DND-41 (cell line): Measurements from ENCODE around the gene NINL.
"Not testable (repeated sequence)": the region's sequence is repeated elsewhere in the genome, so short reads cannot be mapped to it uniquely, and the experiment has no call there.

ENCODE experiments used
- ATAC-seq: fragments of 200-7000 bp; cut with Tn5 transposase; 3 replicates; pipeline ENCODE4 v1.9.1; 2021; ENCODE audit warnings: low read depth; ENCODE audit not compliant: insufficient read depth
- DNase-seq: peaks from one replicate; pipeline ENCODE4 v3.0.0-alpha.2; 2020
- H2AFZ ChIP-seq: 2 replicates; pipeline ENCODE4 v1.6.0; 2012; ENCODE audit warnings: low read depth, low read length
- H3K27ac ChIP-seq: 2 replicates; pipeline ENCODE4 v1.5.1; 2012; ENCODE audit warnings: low read length, inconsistent platforms
- H3K27me3 ChIP-seq: fragments of 200-600 bp; sonication (generic); 2 replicates; pipeline ENCODE4 v1.6.0; 2012; ENCODE audit warnings: low read length, mild to moderate bottlenecking, inconsistent platforms; ENCODE audit not compliant: insufficient read depth, poor library complexity
- H3K36me3 ChIP-seq: 2 replicates; pipeline ENCODE4 v1.5.1; 2012; ENCODE audit warnings: low read length, inconsistent platforms; ENCODE audit not compliant: insufficient read depth
- H3K4me1 ChIP-seq: 2 replicates; pipeline ENCODE4 v1.5.1; 2012; ENCODE audit warnings: mild to moderate bottlenecking, low read length; ENCODE audit not compliant: insufficient read depth
- H3K4me2 ChIP-seq: 2 replicates; pipeline ENCODE4 v1.6.0; 2012; ENCODE audit warnings: mild to moderate bottlenecking, moderate library complexity, low read length, inconsistent platforms; ENCODE audit not compliant: insufficient read depth
- H3K4me3 ChIP-seq, 2 experiments: fragments of 200-600 bp in 1 of 2; shearing (Covaris generic) in 1 of 2; 2 replicates each; pipeline ENCODE4 v1.5.1; 2012 to 2016; ENCODE audit warnings: inconsistent platforms in 2 of 2, low read length in 2 of 2, mild to moderate bottlenecking in 2 of 2, low read depth in 1 of 2, moderate library complexity in 1 of 2
- H3K79me2 ChIP-seq: 2 replicates; pipeline ENCODE4 v1.6.0; 2012; ENCODE audit warnings: low read length, inconsistent platforms; ENCODE audit not compliant: insufficient read depth
- H3K9ac ChIP-seq: 2 replicates; pipeline ENCODE4 v1.6.0; 2012; ENCODE audit warnings: low read depth, mild to moderate bottlenecking, inconsistent platforms, low read length, moderate library complexity
- H3K9me3 ChIP-seq: 2 replicates; pipeline ENCODE4 v1.5.1; 2012; ENCODE audit warnings: low read length, moderate library complexity, mild to moderate bottlenecking, inconsistent platforms; ENCODE audit not compliant: insufficient read depth, severe bottlenecking
- H4K20me1 ChIP-seq: 2 replicates; pipeline ENCODE4 v1.6.0; 2012; ENCODE audit warnings: low read length; ENCODE audit not compliant: insufficient read depth
- CTCF ChIP-seq: IDR thresholded peaks from 2 replicates; pipeline ENCODE4 v1.5.1; 2012; ENCODE audit warnings: borderline replicate concordance, low read length, moderate library complexity, mild to moderate bottlenecking; ENCODE audit not compliant: poor library complexity, severe bottlenecking; ENCODE audit errors: extremely low read depth
- EZH2 ChIP-seq: IDR thresholded peaks from 3 replicates; pipeline ENCODE4 v1.6.1; 2012; ENCODE audit warnings: borderline replicate concordance, low read depth, mild to moderate bottlenecking, moderate library complexity, low read length, inconsistent platforms; ENCODE audit not compliant: severe bottlenecking

Gene NINL

GRCh38 chr20:25507385-25508082, 77.8 kb downstream of the NINL start:
- DNase-seq (no peak), ATAC-seq (no peak)
- Histone ChIP-seq H3K27me3 (no peaks in the 10 kb centered on the region), H3K4me2 (no peak overlapping the region), H3K79me2 (no peaks in the 10 kb centered on the region), H3K27ac (no peak overlapping the region), H3K4me1 (no peaks in the 10 kb centered on the region), H2AFZ (no peak overlapping the region), H4K20me1 (no peaks in the 10 kb centered on the region), H3K9ac (no peak overlapping the region), H3K9me3 (no peaks in the 10 kb centered on the region), H3K36me3 (peaks cover 82% of the 10 kb centered on the region), H3K4me3 (no peak overlapping the region)
- TF ChIP-seq EZH2: no peak
- no peak for TF ChIP-seq CTCF

GRCh38 chr20:25504366-25505135, 80.8 kb downstream of the NINL start:
- Histone ChIP-seq H3K36me3 (peaks cover 68% of the 10 kb centered on the region), H4K20me1 (no peaks in the 10 kb centered on the region), H3K9ac (no peak overlapping the region)

GRCh38 chr20:25503936-25504335, 81.4 kb downstream of the NINL start:
- H3K9ac ChIP-seq: no peak overlapping the region

More at GRCh38 chr20:25504366-25505135, 80.8 kb downstream of the NINL start:
- Histone ChIP-seq H3K9me3 (no peaks in the 10 kb centered on the region), H3K4me2 (no peak overlapping the region), H3K4me3 (no peak overlapping the region), H3K4me1 (no peaks in the 10 kb centered on the region), H3K79me2 (no peaks in the 10 kb centered on the region), H3K27me3 (no peaks in the 10 kb centered on the region), H2AFZ (no peak overlapping the region), H3K27ac (no peak overlapping the region)
- ATAC-seq (no peak), DNase-seq (no peak)
- TF ChIP-seq EZH2 (no peak), CTCF (no peak)

GRCh38 chr20:25503051-25503639, 82.2 kb downstream of the NINL start:
- H3K4me2 ChIP-seq, H3K27ac ChIP-seq, H3K9me3 ChIP-seq, H3K9ac ChIP-seq, H3K4me3 ChIP-seq, DNase-seq, ATAC-seq, H3K79me2 ChIP-seq, H3K4me1 ChIP-seq, H3K27me3 ChIP-seq, H2AFZ ChIP-seq, H4K20me1 ChIP-seq: not testable (repeated sequence)
- H3K36me3 ChIP-seq: peaks cover 60% of the 10 kb centered on the region

More at GRCh38 chr20:25503936-25504335, 81.4 kb downstream of the NINL start:
- no peak overlapping the region for H3K4me3 ChIP-seq
- no peaks in the 10 kb centered on the region for H3K79me2 ChIP-seq
- no peaks in the 10 kb centered on the region for H3K27me3 ChIP-seq
- no peak for TF ChIP-seq EZH2
- TF ChIP-seq CTCF: no peak
- H3K4me2 ChIP-seq: no peak overlapping the region
- DNase-seq (no peak), ATAC-seq (no peak)
- H2AFZ ChIP-seq: no peak overlapping the region
- H4K20me1 ChIP-seq: no peaks in the 10 kb centered on the region
- H3K9me3 ChIP-seq: no peaks in the 10 kb centered on the region
- no peak overlapping the region for H3K27ac ChIP-seq
- H3K4me1 ChIP-seq: no peaks in the 10 kb centered on the region
- H3K36me3 ChIP-seq: peaks cover 62% of the 10 kb centered on the region
